Liver (tissue), 9 donors: ENCODE measurements around the gene PARVB. TPM values are rescaled to one million over a fixed set of nuclear protein-coding genes. Genes with fewer than 3 reads are reported as not detected.

Experiments used
- DNase-seq: peaks from one replicate; pipeline ENCODE4 v3.0.0-alpha.2; 2017; ENCODE audit warnings: low spot score
- H3K27ac ChIP-seq, 2 donors: one replicate each; pipeline ENCODE4 v1.7.0; 2013; ENCODE audit warnings: inconsistent platforms in 2 of 2, low read length in 2 of 2, control low read depth in 1 of 2, low read depth in 1 of 2, mild to moderate bottlenecking in 1 of 2
- H3K27me3 ChIP-seq, 4 donors: one replicate each; pipeline versions ENCODE4 v1.6.1 to v1.7.0; 2013; ENCODE audit warnings: low read length in 3 of 4, inconsistent platforms in 1 of 4, mild to moderate bottlenecking in 1 of 4, moderate library complexity in 1 of 4; ENCODE audit not compliant: control insufficient read depth in 4 of 4, insufficient read depth in 4 of 4
- H3K36me3 ChIP-seq, 4 donors: one replicate each; pipeline versions ENCODE4 v1.6.1 to v1.7.0; 2013; ENCODE audit warnings: low read length in 3 of 4, mild to moderate bottlenecking in 3 of 4, low read depth in 1 of 4, moderate library complexity in 1 of 4; ENCODE audit not compliant: control insufficient read depth in 4 of 4, insufficient read depth in 3 of 4
- H3K4me1 ChIP-seq, 4 donors: one replicate each; pipeline versions ENCODE4 v1.6.1 to v1.7.0; 2013; ENCODE audit warnings: low read length in 3 of 4, mild to moderate bottlenecking in 3 of 4, moderate library complexity in 1 of 4; ENCODE audit not compliant: control insufficient read depth in 4 of 4, insufficient read depth in 4 of 4
- H3K4me3 ChIP-seq, 3 donors: one replicate each; pipeline versions ENCODE4 v1.6.1 to v1.7.0; 2013; ENCODE audit warnings: low read length in 3 of 3, control low read depth in 1 of 3, low read depth in 1 of 3, mild to moderate bottlenecking in 1 of 3
- H3K9ac ChIP-seq, 2 donors: one replicate each; pipeline ENCODE4 v1.7.0; 2013; ENCODE audit warnings: low read length in 2 of 2, mild to moderate bottlenecking in 2 of 2, moderate library complexity in 2 of 2, control low read depth in 1 of 2, low read depth in 1 of 2
- H3K9me3 ChIP-seq, 4 donors: one replicate each; pipeline versions ENCODE4 v1.6.1 to v1.7.0; 2013; ENCODE audit warnings: low read length in 3 of 4; ENCODE audit not compliant: control insufficient read depth in 4 of 4
- ATF3 ChIP-seq: IDR thresholded peaks from 2 replicates; pipeline ENCODE4 v1.6.1; 2016; ENCODE audit warnings: antibody characterized with exemption
- EGR1 ChIP-seq, 2 donors: IDR thresholded peaks; 2 replicates each; pipeline ENCODE4 v1.6.1; 2016 to 2018; ENCODE audit warnings: antibody characterized with exemption in 2 of 2, low read depth in 2 of 2
- FOXA1 ChIP-seq: IDR thresholded peaks from 2 replicates; pipeline ENCODE4 v1.6.1; 2016; ENCODE audit warnings: antibody characterized with exemption
- FOXA2 ChIP-seq: IDR thresholded peaks from 2 replicates; pipeline ENCODE4 v1.6.1; 2016; ENCODE audit warnings: antibody characterized with exemption
- GABPA ChIP-seq, 2 donors: IDR thresholded peaks in 1 of 2; conservative IDR thresholded peaks in 1 of 2; 2 replicates each; pipeline ENCODE4 v1.6.1; 2016; ENCODE audit warnings: antibody characterized with exemption in 2 of 2, mild to moderate bottlenecking in 1 of 2, moderate library complexity in 1 of 2
- HNF4A ChIP-seq, 2 donors: conservative IDR thresholded peaks; 2 replicates each; pipeline ENCODE4 v1.6.1; 2016; ENCODE audit warnings: antibody characterized with exemption in 2 of 2, mild to moderate bottlenecking in 2 of 2
- HNF4G ChIP-seq: IDR thresholded peaks from 2 replicates; pipeline ENCODE4 v1.6.1; 2016; ENCODE audit warnings: antibody characterized with exemption
- JUND ChIP-seq, 2 donors: IDR thresholded peaks; 2 replicates each; pipeline ENCODE4 v1.6.1; 2016; ENCODE audit warnings: antibody characterized with exemption in 2 of 2
- MAX ChIP-seq: IDR thresholded peaks from 2 replicates; pipeline ENCODE4 v1.6.1; 2016; ENCODE audit warnings: antibody characterized with exemption
- NR2F2 ChIP-seq: IDR thresholded peaks from 2 replicates; pipeline ENCODE4 v1.6.1; 2016; ENCODE audit warnings: antibody characterized with exemption
- RAD21 ChIP-seq, 2 donors: IDR thresholded peaks; 2 replicates each; pipeline ENCODE4 v1.6.1; 2016; ENCODE audit warnings: antibody characterized with exemption in 2 of 2, mild to moderate bottlenecking in 2 of 2
- RXRA ChIP-seq, 2 donors: IDR thresholded peaks; 2 replicates each; pipeline ENCODE4 v1.6.1; 2017 to 2018; ENCODE audit warnings: antibody characterized with exemption in 2 of 2, mild to moderate bottlenecking in 1 of 2
- SP1 ChIP-seq: IDR thresholded peaks from 2 replicates; pipeline ENCODE4 v1.6.1; 2018; ENCODE audit warnings: antibody characterized with exemption, mild to moderate bottlenecking
- TAF1 ChIP-seq: conservative IDR thresholded peaks from 2 replicates; pipeline ENCODE4 v1.6.1; 2016; ENCODE audit warnings: antibody characterized with exemption, mild to moderate bottlenecking
- YY1 ChIP-seq: IDR thresholded peaks from 2 replicates; pipeline ENCODE4 v1.6.1; 2016; ENCODE audit warnings: antibody characterized with exemption, mild to moderate bottlenecking
- ZBTB33 ChIP-seq: IDR thresholded peaks from 2 replicates; pipeline ENCODE4 v1.6.1; 2016; ENCODE audit warnings: antibody characterized with exemption
- WGBS: extraction: QIAGEN DNeasy Blood & Tissue Kit; methylation state at CpG from one replicate; pipeline ENCODE4 v1.1.7; 2013; 5-methylcytosine and 5-hydroxymethylcytosine counted together
- polyA plus RNA-seq, 2 donors: library from polyadenylated mRNA; stranded (reverse) in 1 of 2; unstranded in 1 of 2; fragments of 200-250 nt in 1 of 2; fragments of >200 nt in 1 of 2; fragmentation: Nextera tagmentation in 1 of 2; extraction: Ambion mirVana in 1 of 2; gene quantifications; one replicate each; pipeline versions ENCODE4 v1.2.1 to v1.2.3, GENCODE V29; 2013 to 2015
- total RNA-seq, 2 donors: library from RNA; depleted of rRNA; stranded (reverse); fragments of >200 nt; gene quantifications; one replicate each; pipeline ENCODE4 v1.2.3, GENCODE V29; 2014
- TF ChIP-seq, protein P1 (sequence below): fragments of 150-350 bp; IDR thresholded peaks from 2 replicates; pipeline ENCODE4 v1.5.1; 2017; ENCODE audit warnings: improper control_type of control experiment, low read depth, low read length; ENCODE audit not compliant: missing input control
- TF ChIP-seq, protein P2 (sequence below): IDR thresholded peaks from 2 replicates; pipeline ENCODE4 v1.6.1; 2016; ENCODE audit warnings: antibody characterized with exemption, mild to moderate bottlenecking
- donor health status: healthy.
- donor health status: healthy.
- donor health status: healthy.
- donor health status: healthy.
- donor health status: healthy.

PARVB gene
- total and polyA plus RNA-seq, 4 donors: 3.2 to 55.5 (median 17.7) TPM

GRCh38 chr22:44042249-44043218 is 18.4 kb downstream of the PARVB start:
- H3K9ac ChIP-seq: no peak overlapping the region

More at GRCh38 chr22:44042249-44043218, 18.4 kb downstream of the PARVB start:
- H3K27me3 ChIP-seq: no peaks in the 10 kb centered on the region
- no peaks in the 10 kb centered on the region for H3K4me1 ChIP-seq
- no peaks in the 10 kb centered on the region for H3K36me3 ChIP-seq
- TF ChIP-seq HNF4A (conservative IDR thresholded peaks at IDR 0.05): no peak
- no peak for TF ChIP-seq NR2F2
- TF ChIP-seq TAF1: no peak
- TF ChIP-seq, protein P1, sequence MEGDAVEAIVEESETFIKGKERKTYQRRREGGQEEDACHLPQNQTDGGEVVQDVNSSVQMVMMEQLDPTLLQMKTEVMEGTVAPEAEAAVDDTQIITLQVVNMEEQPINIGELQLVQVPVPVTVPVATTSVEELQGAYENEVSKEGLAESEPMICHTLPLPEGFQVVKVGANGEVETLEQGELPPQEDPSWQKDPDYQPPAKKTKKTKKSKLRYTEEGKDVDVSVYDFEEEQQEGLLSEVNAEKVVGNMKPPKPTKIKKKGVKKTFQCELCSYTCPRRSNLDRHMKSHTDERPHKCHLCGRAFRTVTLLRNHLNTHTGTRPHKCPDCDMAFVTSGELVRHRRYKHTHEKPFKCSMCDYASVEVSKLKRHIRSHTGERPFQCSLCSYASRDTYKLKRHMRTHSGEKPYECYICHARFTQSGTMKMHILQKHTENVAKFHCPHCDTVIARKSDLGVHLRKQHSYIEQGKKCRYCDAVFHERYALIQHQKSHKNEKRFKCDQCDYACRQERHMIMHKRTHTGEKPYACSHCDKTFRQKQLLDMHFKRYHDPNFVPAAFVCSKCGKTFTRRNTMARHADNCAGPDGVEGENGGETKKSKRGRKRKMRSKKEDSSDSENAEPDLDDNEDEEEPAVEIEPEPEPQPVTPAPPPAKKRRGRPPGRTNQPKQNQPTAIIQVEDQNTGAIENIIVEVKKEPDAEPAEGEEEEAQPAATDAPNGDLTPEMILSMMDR: no peak
- TF ChIP-seq RAD21 (IDR thresholded peaks at IDR 0.05): no peak
- no peak for TF ChIP-seq SP1
- TF ChIP-seq FOXA2: no peak
- TF ChIP-seq FOXA1: no peak
- no peak for TF ChIP-seq MAX
- TF ChIP-seq JUND (IDR thresholded peaks at IDR 0.05): no peak
- no peak for TF ChIP-seq YY1
- TF ChIP-seq ZBTB33: no peak
- no peak for TF ChIP-seq RXRA (IDR thresholded peaks at IDR 0.05)
- TF ChIP-seq HNF4G: no peak
- TF ChIP-seq GABPA (IDR thresholded peaks at IDR 0.05 in 1 of 2, conservative IDR thresholded peaks at IDR 0.05 in 1 of 2): no peak
- TF ChIP-seq EGR1 (IDR thresholded peaks at IDR 0.05; ENCODE audit: low read depth in 2 of 2): no peak
- no peak for TF ChIP-seq ATF3
- TF ChIP-seq, protein P2, sequence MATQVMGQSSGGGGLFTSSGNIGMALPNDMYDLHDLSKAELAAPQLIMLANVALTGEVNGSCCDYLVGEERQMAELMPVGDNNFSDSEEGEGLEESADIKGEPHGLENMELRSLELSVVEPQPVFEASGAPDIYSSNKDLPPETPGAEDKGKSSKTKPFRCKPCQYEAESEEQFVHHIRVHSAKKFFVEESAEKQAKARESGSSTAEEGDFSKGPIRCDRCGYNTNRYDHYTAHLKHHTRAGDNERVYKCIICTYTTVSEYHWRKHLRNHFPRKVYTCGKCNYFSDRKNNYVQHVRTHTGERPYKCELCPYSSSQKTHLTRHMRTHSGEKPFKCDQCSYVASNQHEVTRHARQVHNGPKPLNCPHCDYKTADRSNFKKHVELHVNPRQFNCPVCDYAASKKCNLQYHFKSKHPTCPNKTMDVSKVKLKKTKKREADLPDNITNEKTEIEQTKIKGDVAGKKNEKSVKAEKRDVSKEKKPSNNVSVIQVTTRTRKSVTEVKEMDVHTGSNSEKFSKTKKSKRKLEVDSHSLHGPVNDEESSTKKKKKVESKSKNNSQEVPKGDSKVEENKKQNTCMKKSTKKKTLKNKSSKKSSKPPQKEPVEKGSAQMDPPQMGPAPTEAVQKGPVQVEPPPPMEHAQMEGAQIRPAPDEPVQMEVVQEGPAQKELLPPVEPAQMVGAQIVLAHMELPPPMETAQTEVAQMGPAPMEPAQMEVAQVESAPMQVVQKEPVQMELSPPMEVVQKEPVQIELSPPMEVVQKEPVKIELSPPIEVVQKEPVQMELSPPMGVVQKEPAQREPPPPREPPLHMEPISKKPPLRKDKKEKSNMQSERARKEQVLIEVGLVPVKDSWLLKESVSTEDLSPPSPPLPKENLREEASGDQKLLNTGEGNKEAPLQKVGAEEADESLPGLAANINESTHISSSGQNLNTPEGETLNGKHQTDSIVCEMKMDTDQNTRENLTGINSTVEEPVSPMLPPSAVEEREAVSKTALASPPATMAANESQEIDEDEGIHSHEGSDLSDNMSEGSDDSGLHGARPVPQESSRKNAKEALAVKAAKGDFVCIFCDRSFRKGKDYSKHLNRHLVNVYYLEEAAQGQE: no peak
- no peak overlapping the region for H3K4me3 ChIP-seq
- 86% methylated on average over 20 of the region's 20 CpGs for WGBS
- H3K27ac ChIP-seq: no peak overlapping the region
- H3K9me3 ChIP-seq: no peaks in the 10 kb centered on the region
- DNase-seq: no peak
